HG02642 (cell line): Measurements from ENCODE around the gene DNAH8.

ENCODE experiments used
- ATAC-seq: cut with Tn5 transposase; IDR thresholded peaks from one replicate; pipeline ENCODE4 v1.9.1; 2021; ENCODE audit warnings: mild to moderate bottlenecking; ENCODE audit not compliant: unreplicated experiment, poor library complexity

DNAH8 gene

DNA sequence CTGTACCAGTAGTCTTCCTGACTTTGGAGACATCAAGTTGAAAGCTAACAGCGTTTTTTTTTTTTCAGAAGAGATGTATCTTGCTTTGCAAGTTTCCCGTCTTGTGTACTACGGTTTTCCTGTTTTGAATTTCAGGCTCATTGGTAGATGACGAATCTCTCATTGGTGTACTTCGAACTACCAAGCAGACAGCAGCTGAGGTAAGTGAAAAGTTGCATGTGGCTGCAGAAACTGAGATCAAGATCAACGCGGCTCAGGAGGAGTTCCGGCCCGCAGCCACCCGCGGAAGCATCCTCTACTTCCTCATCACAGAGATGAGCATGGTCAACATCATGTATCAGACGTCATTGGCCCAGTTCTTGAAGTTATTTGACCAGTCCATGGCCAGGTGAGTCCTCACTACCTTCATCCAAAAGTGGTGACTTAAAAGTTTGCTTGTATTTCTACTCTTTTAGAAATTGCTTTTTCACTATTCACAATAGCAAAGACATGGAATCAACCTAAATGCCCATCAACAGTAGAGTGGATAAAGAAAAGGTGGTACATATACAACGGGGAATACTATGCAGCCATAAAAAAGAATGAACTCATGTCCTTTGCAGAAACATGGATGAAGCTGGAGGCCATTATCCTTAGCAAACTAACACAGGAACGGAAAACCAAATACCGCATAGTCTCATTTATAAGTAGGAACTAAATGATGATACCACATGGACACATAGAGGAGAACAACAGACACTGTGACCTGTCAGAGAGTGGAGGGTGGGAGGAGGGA is 222.9 kb downstream of the DNAH8 start:
- no peak for ATAC-seq

DNA sequence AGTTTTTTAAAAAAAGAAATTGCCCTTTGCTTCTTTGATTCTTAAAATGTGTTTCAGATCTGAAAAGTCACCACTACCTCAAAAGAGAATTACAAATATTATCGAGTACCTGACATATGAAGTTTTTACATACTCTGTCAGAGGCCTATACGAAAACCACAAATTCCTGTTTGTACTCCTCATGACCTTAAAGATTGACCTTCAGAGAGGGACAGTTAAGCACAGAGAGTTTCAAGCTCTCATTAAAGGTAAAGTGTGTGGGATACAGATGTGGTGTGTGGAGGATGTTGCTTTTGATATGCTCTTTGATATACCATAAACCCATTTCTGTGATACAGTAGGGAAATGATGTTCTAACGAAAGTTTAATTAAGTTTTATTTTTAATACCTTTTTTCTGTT is 223.6 kb downstream of the DNAH8 start:
- ATAC-seq = no peak

DNA sequence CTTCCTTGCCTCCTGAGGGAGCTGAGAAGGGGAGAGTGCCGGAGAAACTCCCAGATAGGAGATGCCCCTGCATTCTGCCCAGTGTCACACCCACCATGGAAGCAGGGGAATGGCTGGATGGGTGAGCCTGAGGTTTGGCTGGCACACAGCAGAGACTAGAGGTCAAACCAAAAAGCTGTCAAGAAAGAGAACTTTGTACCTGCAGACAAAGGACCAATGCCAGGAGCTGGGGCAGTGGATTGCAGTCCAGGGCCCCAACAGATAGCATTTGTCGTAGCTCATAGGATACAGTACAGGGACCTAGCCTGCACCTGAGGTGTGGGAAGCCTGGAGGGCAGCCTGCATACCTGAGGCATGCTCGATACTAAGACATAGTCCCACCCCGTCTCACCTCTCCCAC is 227.3 kb downstream of the DNAH8 start:
- no peak for ATAC-seq

DNA sequence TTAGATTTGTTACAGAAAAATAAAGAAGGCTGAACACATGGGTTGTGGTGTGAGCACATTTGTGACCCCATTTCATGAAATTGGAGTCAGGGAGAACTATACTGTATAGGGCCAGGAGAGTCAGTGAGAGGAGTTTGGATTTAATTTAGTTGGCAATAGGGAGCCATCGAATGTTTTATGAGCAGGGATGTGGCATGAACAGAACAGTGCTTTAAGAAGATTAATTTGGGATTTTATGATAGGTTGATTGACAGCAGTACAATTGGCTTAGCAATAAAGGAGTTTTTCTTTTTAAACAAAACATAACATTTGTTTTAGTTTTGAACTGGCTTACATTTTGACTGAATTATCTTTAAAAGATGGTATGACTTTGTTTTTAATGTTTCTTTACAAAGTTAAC is 227.9 kb downstream of the DNAH8 start:
- ATAC-seq = no peak

DNA sequence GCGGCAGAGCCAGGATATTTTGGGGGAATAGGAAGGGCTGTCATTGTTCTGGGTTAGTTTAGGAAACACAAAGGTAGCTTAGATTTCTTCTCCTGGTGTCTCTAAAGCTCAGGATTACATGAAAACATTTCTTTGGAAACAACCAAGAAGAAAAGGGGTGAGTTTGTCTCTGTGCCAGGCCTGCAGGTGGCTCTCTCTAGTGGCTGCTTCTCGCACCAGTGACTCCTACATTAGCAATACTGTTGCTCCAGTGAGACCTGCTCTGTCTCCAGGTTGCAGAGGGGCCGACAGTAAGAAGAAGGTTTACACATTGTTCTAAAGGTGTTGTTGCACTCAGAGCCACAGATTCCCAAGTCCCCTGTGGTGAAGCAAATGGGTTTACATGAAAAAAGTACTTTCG is 228.9 kb downstream of the DNAH8 start:
- no peak for ATAC-seq

DNA sequence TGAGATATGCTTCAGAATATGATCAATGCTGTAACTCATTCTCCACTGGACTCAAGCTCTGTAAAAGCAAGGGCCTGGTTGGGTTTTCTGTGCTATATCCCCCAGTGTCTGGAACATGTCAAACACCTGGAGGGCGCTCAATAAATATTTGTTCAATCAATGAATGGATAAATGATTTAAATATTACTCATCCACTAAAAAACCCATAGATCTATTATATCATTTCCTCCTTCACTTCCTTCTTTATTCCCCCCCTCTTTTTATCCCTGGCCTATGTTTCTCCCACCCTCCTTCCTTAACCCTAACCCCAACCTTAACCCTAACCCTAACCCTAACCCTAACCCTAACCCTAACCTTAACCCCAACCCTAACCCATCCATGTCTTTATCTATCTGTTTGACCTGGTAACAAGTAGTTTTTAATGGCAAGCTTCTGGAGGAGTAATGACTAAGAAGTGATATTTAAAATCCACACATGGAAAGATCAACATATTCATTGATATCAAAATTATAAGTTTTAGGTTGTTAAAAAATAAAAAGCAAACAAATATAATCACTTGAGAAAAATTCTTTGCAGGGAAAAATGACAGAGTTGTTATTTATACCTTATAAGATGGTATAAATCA is 229.7 kb downstream of the DNAH8 start:
- no peak for ATAC-seq

DNA sequence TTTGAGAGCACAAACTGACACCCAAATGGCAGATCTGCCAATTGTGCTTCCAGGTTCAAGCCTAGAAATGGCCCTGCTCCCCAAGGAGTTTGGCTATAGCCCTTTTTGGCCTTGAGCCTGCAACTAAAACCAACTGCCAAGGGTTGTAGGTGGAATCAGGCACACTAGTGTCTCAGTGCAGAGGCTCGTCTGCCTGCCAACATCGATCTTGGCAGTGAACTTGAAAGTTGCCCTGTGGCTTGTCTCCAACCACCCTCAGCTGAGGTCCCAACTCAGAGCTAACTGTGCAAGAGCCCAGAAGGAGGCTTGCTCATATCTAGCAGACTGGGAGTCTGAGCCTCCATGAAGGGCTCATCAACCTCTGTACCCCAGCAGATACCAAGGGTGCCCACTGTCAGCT is 240.8 kb downstream of the DNAH8 start:
- no peak for ATAC-seq

DNA sequence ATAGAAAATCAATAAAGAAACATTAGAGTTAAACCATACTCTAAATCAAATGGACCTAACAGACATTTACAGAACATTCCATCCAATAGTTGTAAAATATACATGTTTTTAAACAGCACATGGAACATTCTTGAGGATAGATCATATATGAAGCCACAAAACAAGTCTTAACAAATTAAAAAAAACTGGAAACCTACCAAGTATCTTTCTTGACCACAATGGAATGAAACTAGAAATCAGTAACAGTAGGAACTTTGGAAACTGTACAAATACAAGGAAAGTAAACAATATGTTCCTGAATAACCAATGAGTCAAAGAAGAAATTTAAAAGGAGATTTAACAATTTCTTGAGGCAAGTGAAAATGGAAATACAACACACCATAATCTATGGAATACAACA is 242.3 kb downstream of the DNAH8 start:
- no peak for ATAC-seq

DNA sequence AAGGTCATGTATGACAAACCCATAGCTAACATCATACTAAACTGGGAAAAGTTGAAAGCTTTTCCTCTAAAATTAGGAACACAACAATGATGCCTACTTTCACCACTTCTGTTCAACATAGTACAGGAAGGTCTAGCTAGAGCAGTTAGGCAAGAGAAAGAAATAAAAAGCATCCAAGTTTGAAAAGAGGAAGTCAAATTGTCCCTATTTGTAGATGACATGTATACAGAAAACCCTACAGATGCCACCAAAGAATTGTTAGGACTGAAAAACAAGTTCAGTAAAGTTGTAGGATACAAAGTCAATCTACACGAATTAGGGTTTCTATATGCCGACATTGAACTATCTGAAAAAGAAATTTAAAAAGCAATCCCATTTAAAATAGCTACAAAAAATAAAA is 244.0 kb downstream of the DNAH8 start:
- no peak for ATAC-seq

DNA sequence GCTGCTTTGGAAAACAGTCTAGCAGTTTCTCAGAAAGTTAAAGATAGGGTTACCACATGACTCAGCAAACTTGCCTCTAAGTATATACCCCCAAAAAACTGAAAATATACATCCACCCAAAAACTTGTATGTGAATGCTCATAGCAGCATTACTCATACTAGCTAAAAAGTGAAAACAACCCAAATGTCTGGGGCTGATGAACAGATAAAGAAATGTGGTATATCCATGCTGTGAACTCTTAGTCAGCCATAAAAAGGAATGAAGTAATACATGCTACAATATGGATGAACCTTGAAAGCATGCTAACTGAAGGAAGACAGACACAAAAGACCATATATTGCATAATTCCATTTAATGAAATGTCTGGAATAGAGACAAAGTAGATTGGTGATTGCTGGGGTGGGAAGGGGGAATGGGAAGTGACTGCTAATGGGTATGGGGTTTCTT is 253.6 kb downstream of the DNAH8 start:
- no peak for ATAC-seq

DNA sequence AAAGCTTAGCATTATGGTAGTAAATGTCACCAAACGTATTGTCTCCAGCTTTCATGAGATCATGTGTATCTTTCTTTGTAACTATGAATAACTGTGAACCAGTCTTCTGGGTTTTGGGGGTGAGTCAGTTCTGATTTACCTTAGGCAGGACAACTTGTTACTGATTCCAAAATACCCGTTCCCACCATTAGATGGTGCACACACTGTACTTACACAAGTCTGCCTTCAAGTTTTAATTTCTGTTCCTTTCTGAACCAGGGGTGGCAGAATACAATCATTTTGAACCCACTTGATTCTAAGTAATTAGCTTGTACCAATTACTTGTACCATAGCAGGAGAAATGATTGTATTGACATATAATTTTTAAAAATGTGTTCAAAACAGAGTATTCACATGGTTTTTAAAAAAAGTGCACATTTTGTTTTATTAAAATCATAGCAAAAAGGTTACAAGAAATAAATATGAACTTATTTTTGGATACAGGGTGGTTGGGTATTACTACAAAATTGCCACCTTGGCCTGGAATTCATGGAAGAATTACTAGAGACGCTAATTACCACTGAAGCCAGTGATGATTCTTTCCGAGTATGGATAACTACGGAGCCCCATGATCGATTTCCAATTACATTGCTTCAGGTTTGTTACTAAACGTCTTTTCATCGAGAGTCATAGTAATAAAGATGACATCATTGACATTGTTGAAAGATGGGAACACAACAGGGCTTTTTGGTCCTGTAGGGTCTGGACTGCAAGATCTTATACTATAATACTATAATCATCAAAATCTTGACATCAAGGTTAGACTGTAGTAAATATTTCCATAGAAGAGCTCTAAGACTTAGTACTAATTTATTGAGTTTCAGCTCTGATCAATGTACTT is 258.3 kb downstream of the DNAH8 start:
- ATAC-seq = no peak

DNA sequence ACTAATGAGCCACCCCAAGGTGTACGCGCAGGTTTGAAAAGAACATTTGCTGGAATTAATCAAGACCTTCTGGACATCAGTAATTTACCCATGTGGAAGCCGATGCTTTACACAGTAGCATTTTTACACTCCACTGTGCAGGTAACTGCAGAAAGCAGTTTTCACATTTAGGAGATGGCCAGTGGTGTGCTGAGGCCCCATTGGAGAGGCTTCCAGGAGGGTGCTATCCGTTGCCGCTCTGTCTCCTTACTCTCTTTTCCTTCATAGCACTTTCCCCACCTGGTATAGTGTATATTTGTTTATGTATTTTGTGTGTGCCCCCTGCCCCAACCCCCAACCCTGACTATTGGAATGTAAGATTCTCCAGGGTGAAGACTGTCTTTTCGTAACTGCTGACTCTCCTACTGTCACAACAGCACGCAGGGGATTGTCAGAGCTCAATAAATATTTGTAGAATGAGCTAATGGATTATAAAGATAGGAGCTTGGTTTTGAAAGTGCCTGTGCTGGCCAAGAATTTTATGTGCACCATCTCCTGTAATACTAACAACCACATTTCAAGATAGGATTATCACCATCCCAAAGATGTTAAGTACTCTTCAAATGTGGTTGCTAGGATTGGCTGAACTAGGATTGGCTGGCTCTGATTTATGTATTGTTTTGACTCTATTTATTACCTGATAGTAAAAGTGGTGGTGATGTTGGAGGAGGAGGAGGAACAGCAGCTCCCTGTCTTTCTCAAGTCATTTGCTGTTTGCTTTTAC is 259.5 kb downstream of the DNAH8 start:
- no peak for ATAC-seq

DNA sequence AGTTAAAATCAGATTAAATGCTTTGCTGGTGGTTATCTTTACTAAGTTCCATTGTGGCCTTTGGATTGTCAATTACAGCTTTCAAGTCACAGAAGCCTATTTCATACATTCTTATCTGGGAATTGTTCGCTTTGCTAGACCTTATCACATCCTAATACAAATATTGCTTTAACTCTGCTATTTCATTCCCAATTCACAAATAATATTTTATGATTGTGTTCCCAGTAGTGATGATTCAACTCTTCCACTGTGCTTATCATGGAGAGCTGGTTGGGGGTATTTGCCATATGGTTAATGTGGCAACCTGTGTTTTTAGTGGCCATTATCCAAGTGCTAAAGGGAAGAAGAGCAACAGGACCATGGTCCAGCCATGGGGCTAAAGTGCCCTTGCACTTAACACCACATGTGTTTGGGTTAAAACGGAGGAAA is 260.5 kb downstream of the DNAH8 start:
- ATAC-seq = no peak

DNA sequence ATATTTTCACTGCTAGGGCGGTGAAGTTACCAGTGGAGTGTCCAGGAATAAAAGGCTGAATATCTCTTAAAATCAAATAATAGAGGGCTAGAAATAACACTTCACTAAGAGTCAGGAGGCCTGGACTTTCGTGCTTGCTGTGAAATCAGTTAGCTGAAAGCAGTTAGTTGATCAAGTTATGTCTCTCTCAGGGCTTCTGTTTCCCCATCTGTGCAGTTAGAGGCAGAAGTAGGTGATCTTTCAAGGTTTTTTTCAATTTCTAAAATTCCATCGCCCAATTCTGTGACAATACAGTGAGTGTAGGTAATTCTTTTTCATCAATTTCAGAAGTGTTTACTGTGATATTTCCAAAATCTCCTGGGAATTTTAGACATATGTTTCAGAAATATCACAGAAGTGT is 260.9 kb downstream of the DNAH8 start:
- ATAC-seq = no peak

DNA sequence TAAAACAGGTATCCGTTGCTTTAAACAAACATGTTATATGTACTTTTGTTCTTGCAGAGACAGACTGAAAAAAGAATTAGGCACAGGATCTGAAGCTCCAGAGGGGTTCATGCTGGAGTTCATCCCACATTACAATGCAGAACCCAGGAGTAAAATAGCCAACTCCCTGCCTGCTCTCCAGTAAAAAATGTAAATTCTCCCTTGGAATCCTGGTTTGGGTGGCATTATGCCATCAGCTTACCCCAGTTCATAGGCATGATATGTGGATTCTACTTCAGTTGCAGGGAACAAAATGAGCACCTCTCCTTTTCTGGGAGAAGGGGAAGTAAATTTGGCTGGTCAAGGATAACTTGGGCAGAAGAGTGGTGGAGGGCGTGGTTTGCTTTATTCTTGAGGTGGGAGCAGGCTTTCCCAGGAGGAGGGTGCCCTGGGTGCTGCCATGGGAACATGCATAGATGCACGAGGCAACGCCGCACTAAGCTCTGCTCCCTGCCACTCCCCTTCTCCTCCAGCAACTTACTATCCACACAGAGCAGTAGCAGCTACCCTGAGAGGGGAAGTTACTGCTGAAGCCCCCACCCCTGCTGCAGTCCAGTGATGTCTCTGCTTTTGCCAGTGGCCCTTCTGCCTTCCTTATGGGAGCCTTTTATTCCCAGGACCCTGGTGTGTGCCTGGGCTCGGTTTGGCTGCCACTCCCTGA is 261.8 kb downstream of the DNAH8 start:
- no peak for ATAC-seq

DNA sequence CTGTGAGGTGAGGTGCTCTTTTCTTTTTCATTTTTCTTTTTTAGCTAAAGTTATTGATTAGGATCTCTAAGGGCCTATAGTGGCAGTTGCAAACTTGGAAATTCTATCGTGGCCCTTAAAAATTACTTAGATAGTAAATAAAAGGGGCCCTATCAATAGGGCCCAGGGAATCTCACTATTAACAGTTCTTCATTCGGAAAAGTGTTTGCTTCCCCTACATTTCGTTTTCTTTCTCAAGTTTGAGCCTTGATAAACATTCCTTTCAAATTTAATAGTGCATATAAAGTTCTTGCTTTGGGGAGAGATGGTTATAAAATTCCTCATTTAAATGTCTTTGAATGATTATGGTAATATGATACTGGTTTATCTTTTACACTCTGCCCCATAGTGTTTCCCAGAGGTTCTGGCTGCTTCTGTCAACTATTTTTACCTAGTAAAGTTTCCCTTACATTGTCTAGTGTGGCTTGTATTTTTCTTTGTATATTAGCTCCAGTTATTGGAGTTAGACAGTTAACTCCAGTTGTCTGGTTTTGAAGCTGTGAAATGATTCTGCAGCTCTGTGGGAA is 263.1 kb downstream of the DNAH8 start:
- no peak for ATAC-seq

DNA sequence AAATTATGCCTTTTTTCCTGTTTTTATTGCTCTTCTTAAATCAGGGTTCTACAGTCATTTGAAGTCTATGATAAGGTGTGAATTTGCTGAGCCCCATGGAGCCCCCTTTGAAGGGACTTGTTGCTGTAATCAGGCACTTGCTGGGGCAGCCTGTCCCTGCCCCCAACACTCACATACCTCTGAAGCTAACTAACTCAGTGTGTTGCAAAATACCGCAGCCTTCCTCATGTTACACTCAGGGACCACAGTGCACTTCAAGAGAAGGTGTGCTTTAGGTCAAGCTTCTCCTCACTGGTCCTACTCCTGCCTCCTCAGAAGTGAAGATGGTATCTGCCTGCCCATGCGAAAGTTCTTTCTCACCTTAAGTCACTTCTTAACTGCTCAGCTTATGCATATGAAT is 267.4 kb downstream of the DNAH8 start:
- no peak for ATAC-seq

DNA sequence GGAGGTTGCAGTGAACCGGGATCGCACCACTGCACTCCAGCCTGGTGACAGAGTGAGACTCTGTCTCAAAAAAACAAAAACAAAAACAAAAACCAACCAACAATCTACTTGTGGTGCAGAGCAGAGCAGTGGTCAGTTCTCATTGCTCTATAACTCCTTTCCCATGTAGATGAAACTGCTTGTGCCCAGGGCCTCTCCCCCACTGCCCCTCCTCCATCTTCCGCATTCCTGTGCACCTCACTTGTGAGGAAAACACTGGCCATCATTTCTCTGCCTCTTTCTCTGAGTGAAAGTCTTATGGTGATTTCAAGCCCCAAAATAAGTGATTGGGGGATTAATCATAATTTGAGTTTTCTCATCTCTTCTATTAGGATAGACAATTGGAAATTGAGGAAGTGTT is 269.6 kb downstream of the DNAH8 start:
- no peak for ATAC-seq

DNA sequence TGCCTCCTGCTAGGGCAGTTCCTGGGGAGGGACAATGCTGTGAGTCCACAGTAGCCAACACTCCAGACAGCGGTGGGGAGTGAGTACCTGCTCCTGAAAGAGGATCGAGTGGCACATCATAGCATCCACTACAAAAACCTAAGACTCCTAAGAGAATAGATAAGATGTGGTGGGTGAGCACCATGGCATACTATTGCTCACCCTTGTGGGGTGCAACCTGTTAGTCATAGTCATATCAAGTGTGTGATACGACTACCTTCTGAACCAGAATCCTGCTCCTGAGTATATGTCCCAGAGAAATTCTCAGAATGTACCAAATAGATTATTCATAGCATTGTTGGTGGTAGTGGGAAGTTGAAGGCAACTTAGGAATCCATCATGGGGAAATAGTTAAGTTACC is 270.7 kb downstream of the DNAH8 start:
- ATAC-seq = no peak

DNA sequence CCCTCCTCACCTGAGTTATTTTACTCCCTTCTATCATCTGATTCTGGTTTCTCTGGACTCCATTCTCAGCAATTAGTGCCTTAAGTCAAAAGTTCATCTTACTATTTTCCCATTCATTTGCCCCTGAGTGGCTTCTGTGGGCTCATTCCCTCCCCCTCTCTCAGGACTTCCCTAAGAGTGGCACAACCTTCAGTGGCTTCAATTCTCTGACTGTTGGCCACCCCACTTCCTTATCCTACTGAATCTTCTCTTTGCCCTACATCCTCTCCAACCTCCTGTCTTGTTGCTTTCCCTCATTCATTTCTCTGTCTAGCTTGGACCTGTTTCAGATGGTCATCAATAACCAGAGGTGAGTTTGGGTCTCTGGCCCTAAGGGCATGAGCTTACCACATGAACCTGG is 272.4 kb downstream of the DNAH8 start:
- ATAC-seq = no peak
